ENCODE results near the gene C5.

C5 gene

DNA sequence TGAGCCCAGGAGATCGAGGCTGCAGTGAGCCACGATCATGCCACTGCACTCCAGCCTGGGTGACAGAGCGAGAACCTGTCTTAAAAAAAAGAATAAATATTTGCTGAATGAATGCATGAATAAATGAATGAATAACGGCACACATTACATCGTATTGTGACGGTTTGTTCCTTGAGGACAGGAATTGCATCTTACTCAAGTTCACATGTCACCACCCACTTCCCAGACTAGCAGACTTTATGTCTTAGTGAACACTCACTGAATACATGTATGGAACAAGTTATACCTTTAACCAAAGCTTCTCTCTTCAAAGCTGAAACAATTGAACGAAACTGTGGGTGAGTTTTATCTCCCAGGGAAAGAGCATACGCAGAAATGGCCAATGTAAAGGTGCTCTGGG lies 70.3 kb downstream of the C5 start:
- H3K4me3 ChIP-seq (ENCODE audit: insufficient read depth, low read length, poor library complexity, severe bottlenecking): no peak overlapping the region
- H3K9ac ChIP-seq (ENCODE audit: low read length): no peak overlapping the region
- no peak overlapping the region for H3K27ac ChIP-seq (ENCODE audit: low read depth, low read length)
- no peaks in the 10 kb centered on the region for H3K9me3 ChIP-seq (ENCODE audit: insufficient read depth, low read length)
- no peaks in the 10 kb centered on the region for H3F3A ChIP-seq (ENCODE audit: insufficient read depth)
- no peaks in the 10 kb centered on the region for H3K27me3 ChIP-seq (ENCODE audit: low read length)
- no peaks in the 10 kb centered on the region for H3K36me3 ChIP-seq (ENCODE audit: low read length)
- no peaks in the 10 kb centered on the region for H3K9me2 ChIP-seq (replicated peaks; ENCODE audit: insufficient read depth, low read length)
- no peak overlapping the region for H2AFZ ChIP-seq (ENCODE audit: low read depth, low read length, severe bottlenecking)
- H4K20me1 ChIP-seq (ENCODE audit: low read depth, low read length): no peaks in the 10 kb centered on the region
- TF ChIP-seq EZH2phosphoT487 (conservative IDR thresholded peaks at IDR 0.05; ENCODE audit: low read length): no peak
- TF ChIP-seq, protein P1, sequence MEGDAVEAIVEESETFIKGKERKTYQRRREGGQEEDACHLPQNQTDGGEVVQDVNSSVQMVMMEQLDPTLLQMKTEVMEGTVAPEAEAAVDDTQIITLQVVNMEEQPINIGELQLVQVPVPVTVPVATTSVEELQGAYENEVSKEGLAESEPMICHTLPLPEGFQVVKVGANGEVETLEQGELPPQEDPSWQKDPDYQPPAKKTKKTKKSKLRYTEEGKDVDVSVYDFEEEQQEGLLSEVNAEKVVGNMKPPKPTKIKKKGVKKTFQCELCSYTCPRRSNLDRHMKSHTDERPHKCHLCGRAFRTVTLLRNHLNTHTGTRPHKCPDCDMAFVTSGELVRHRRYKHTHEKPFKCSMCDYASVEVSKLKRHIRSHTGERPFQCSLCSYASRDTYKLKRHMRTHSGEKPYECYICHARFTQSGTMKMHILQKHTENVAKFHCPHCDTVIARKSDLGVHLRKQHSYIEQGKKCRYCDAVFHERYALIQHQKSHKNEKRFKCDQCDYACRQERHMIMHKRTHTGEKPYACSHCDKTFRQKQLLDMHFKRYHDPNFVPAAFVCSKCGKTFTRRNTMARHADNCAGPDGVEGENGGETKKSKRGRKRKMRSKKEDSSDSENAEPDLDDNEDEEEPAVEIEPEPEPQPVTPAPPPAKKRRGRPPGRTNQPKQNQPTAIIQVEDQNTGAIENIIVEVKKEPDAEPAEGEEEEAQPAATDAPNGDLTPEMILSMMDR (IDR thresholded peaks at IDR 0.05; ENCODE audit: insufficient read depth, low read length, poor library complexity, severe bottlenecking): no peak
- H3K79me2 ChIP-seq (ENCODE audit: insufficient read depth, low read length): no peaks in the 10 kb centered on the region
- no peak overlapping the region for H3K4me2 ChIP-seq (ENCODE audit: low read depth, low read length, poor library complexity, severe bottlenecking)

DNA sequence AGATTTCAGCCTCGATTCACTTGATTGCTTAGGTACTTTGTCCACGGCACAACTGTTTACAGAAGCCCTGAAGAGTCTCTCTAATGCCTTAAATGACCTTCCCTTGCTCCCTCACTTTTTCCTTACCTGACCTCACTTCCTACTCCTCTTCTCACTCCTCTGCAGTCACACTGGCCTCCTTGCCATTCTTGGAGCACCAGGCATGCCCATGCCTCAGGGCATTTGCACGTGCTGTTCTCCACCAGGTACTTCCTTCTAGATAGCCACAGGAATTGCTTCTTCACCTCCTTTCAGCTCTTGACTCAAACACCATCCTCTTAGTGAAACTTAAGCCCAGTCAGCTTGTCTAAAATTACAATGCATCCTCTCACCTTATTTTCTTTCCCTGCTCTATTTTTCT lies 71.1 kb downstream of the C5 start:
- Histone ChIP-seq H3F3A (ENCODE audit: insufficient read depth) (no peaks in the 10 kb centered on the region), H3K79me2 (ENCODE audit: insufficient read depth, low read length) (no peaks in the 10 kb centered on the region), H3K4me2 (ENCODE audit: low read depth, low read length, poor library complexity, severe bottlenecking) (no peak overlapping the region), H3K9me3 (ENCODE audit: insufficient read depth, low read length) (no peaks in the 10 kb centered on the region), H2AFZ (ENCODE audit: low read depth, low read length, severe bottlenecking) (no peak overlapping the region), H3K36me3 (ENCODE audit: low read length) (no peaks in the 10 kb centered on the region), H3K9ac (ENCODE audit: low read length) (no peak overlapping the region), H3K27me3 (ENCODE audit: low read length) (no peaks in the 10 kb centered on the region), H3K27ac (ENCODE audit: low read depth, low read length) (no peak overlapping the region), H3K9me2 (replicated peaks; ENCODE audit: insufficient read depth, low read length) (no peaks in the 10 kb centered on the region), H3K4me3 (ENCODE audit: insufficient read depth, low read length, poor library complexity, severe bottlenecking) (no peak overlapping the region), H4K20me1 (ENCODE audit: low read depth, low read length) (no peaks in the 10 kb centered on the region)
- TF ChIP-seq EZH2phosphoT487 (conservative IDR thresholded peaks at IDR 0.05; ENCODE audit: low read length): no peak
- TF ChIP-seq, protein P1 (IDR thresholded peaks at IDR 0.05; ENCODE audit: insufficient read depth, low read length, poor library complexity, severe bottlenecking): no peak

DNA sequence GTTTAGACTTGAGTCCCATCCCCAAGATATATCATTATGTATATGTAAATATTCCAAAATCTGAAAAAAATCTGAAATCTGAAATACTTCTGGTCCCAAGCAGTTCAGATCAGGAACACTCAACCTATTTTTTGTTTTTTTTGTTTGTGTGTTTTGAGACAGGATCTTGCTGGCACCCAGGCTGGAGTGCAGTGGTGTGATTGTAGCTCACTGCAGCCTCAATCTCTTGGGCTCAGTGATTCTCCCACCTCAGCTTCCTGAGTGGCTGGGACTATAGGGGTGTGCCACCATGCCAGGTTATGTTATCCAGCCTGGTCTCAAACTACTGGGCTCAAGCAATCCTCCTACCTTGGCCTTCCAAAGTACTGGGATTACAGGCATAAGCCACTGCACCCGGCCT lies 72.8 kb downstream of the C5 start:
- TF ChIP-seq EZH2phosphoT487 (conservative IDR thresholded peaks at IDR 0.05; ENCODE audit: low read length): no peak
- TF ChIP-seq, protein P1 (IDR thresholded peaks at IDR 0.05; ENCODE audit: insufficient read depth, low read length, poor library complexity, severe bottlenecking): no peak
- Histone ChIP-seq H3K27ac (ENCODE audit: low read depth, low read length) (no peak overlapping the region), H3K9me2 (replicated peaks; ENCODE audit: insufficient read depth, low read length) (no peaks in the 10 kb centered on the region), H4K20me1 (ENCODE audit: low read depth, low read length) (no peaks in the 10 kb centered on the region), H2AFZ (ENCODE audit: low read depth, low read length, severe bottlenecking) (no peak overlapping the region), H3K9me3 (ENCODE audit: insufficient read depth, low read length) (no peaks in the 10 kb centered on the region), H3K36me3 (ENCODE audit: low read length) (no peaks in the 10 kb centered on the region), H3K4me3 (ENCODE audit: insufficient read depth, low read length, poor library complexity, severe bottlenecking) (no peak overlapping the region), H3K27me3 (ENCODE audit: low read length) (no peaks in the 10 kb centered on the region), H3K79me2 (ENCODE audit: insufficient read depth, low read length) (no peaks in the 10 kb centered on the region), H3K9ac (ENCODE audit: low read length) (no peak overlapping the region), H3K4me2 (ENCODE audit: low read depth, low read length, poor library complexity, severe bottlenecking) (no peak overlapping the region), H3F3A (ENCODE audit: insufficient read depth) (no peaks in the 10 kb centered on the region)

Data from SU-DHL-6 (cell line).